HepG2 (cell line): ENCODE results near the gene UBR4. TPM values are rescaled to one million over a fixed set of nuclear protein-coding genes. Genes with fewer than 3 reads are reported as not detected.

Source experiments
- ATAC-seq: fragments of 200-7000 bp; cut with Tn5 transposase; 3 replicates; pipeline ENCODE4 v1.9.1; 2020; ENCODE audit warnings: mild to moderate bottlenecking, moderate library complexity
- BruUV-seq: library from RNA; stranded (reverse); fragments of 400-500 nt; replicated peaks from 2 replicates; lab custom pipeline; 2021; lab: Mats Ljungman, UMichigan
- CTCF ChIA-PET: fragments of 300-600 bp; formaldehyde crosslinking; extraction: SDS; loops from one replicate; lab custom pipeline; 2021; ENCODE audit warnings: low total read pairs, inconsistent platforms, low intra/inter-chr PET ratio; lab: Yijun Ruan, JAX
- POLR2A ChIA-PET: fragments of 350-600 bp; sonication (Branson Sonifier 250); formaldehyde crosslinking; loops from one replicate; lab custom pipeline; 2020; ENCODE audit warnings: antibody characterized with exemption, inconsistent platforms; lab: Yijun Ruan, JAX
- DNase-seq: peaks from one replicate; pipeline ENCODE4 v3.0.0-alpha.2; 2015; ENCODE audit warnings: low spot score
- FAIRE-seq: peaks from 3 replicates; lab custom pipeline; 2011; peaks lifted over from hg19 to GRCh38; lab: Jason Lieb, UNC
- H2AFZ ChIP-seq: one replicate; pipeline ENCODE4 v1.6.1; 2011; ENCODE audit warnings: low read length, inconsistent platforms
- H3K27ac ChIP-seq: fragments of 300-600 bp; 3 replicates; pipeline ENCODE4 v1.8.0; 2011; ENCODE audit warnings: mixed run types, mild to moderate bottlenecking, mixed read lengths, low read length, inconsistent platforms; ENCODE audit not compliant: insufficient read depth; ENCODE audit errors: extremely low read length
- H3K27me3 ChIP-seq, 2 experiments: fragments of 200-600 bp in 1 of 2; 2 replicates in 1 of 2; 3 replicates in 1 of 2; pipeline versions ENCODE4 v1.6.0 to v1.8.0; 2011; ENCODE audit warnings: low read length in 2 of 2, mild to moderate bottlenecking in 2 of 2, moderate library complexity in 2 of 2, inconsistent platforms in 1 of 2; ENCODE audit not compliant: insufficient read depth in 2 of 2, control insufficient read depth in 1 of 2
- H3K36me3 ChIP-seq, 2 experiments: fragments of 200-600 bp in 1 of 2; replicated peaks in 1 of 2; 2 replicates in 1 of 2; 3 replicates in 1 of 2; pipeline versions ENCODE4 v1.5.1 to v1.8.0; 2011; ENCODE audit warnings: low read length in 2 of 2, inconsistent platforms in 1 of 2; ENCODE audit not compliant: insufficient read depth in 2 of 2, control insufficient read depth in 1 of 2
- H3K4me1 ChIP-seq: 2 replicates; pipeline ENCODE4 v1.5.1; 2012; ENCODE audit warnings: low read length, inconsistent platforms; ENCODE audit not compliant: insufficient read depth
- H3K4me2 ChIP-seq: 2 replicates; pipeline ENCODE4 v1.6.0; 2011; ENCODE audit warnings: low read depth, low read length, inconsistent platforms
- H3K4me3 ChIP-seq, 3 experiments: fragments of 200-600 bp in 1 of 3; sonication (generic), shearing (Covaris generic) in 1 of 3; replicated peaks in 1 of 3; 2 replicates each; pipeline ENCODE4 v1.5.1; 2011 to 2016; ENCODE audit warnings: low read length in 3 of 3, inconsistent platforms in 2 of 3, low read depth in 2 of 3, mild to moderate bottlenecking in 2 of 3, control low read depth in 1 of 3, mixed read lengths in 1 of 3; ENCODE audit not compliant: insufficient read depth in 1 of 3
- H3K79me2 ChIP-seq: one replicate; pipeline ENCODE4 v1.6.1; 2011; ENCODE audit warnings: low read length, inconsistent platforms; ENCODE audit not compliant: insufficient read depth
- H3K9ac ChIP-seq: 2 replicates; pipeline ENCODE4 v1.6.0; 2011; ENCODE audit warnings: mild to moderate bottlenecking, low read depth, low read length, inconsistent platforms; ENCODE audit not compliant: insufficient read depth
- H3K9me3 ChIP-seq: 2 replicates; pipeline ENCODE4 v1.5.1; 2012; ENCODE audit warnings: mild to moderate bottlenecking, low read length
- H4K20me1 ChIP-seq: 2 replicates; pipeline ENCODE4 v1.6.0; 2011; ENCODE audit warnings: inconsistent platforms, mild to moderate bottlenecking, low read length, moderate library complexity; ENCODE audit not compliant: insufficient read depth
- GABPA ChIP-seq, 2 experiments: IDR thresholded peaks; 2 replicates each; pipeline ENCODE4 v1.6.1; 2011 to 2016; ENCODE audit warnings: low read depth in 2 of 2, low read length in 1 of 2, missing biosample characterization in 1 of 2, missing genetic modification characterization in 1 of 2
- GPN1 ChIP-seq: sonication (generic); formaldehyde crosslinking; IDR thresholded peaks from 2 replicates; pipeline ENCODE4 v1.5.1; 2020; ENCODE audit warnings: missing genetic modification reagents, borderline replicate concordance
- IKZF4 ChIP-seq: sonication (generic); formaldehyde crosslinking; IDR thresholded peaks from 2 replicates; pipeline ENCODE4 v1.5.1; 2020; ENCODE audit warnings: borderline replicate concordance, mild to moderate bottlenecking, low read depth, missing genetic modification reagents; ENCODE audit errors: not compliant biosample characterization
- KLF16 ChIP-seq, 2 experiments: sonication (generic) in 1 of 2; formaldehyde crosslinking in 1 of 2; IDR thresholded peaks; 2 replicates each; pipeline versions ENCODE4 v1.6.1 to v1.8.0; 2016 to 2023; ENCODE audit warnings: missing genetic modification reagents in 2 of 2, missing compliant biosample characterization in 1 of 2
- NBN ChIP-seq: fragments of 450-650 bp; conservative IDR thresholded peaks from 2 replicates; pipeline ENCODE4 v1.6.1; 2017
- RBM22 ChIP-seq: fragments of 200-400 bp; formaldehyde crosslinking; optimal IDR thresholded peaks from 2 replicates; pipeline ENCODE3; 2017; ENCODE audit warnings: mild to moderate bottlenecking, low read length, moderate library complexity
- SCMH1 ChIP-seq: sonication (generic); formaldehyde crosslinking; IDR thresholded peaks from 2 replicates; pipeline ENCODE4 v1.9.0; 2021; ENCODE audit warnings: missing genetic modification reagents, mild to moderate bottlenecking, borderline replicate concordance
- SIX4 ChIP-seq: sonication (generic); formaldehyde crosslinking; IDR thresholded peaks from 2 replicates; pipeline ENCODE4 v1.4.0; 2020; ENCODE audit warnings: missing genetic modification reagents
- ZMYM3 ChIP-seq: sonication (generic); formaldehyde crosslinking; IDR thresholded peaks from 2 replicates; pipeline ENCODE4 v1.5.1; 2020; ENCODE audit warnings: mild to moderate bottlenecking, missing genetic modification reagents
- ZNF335 ChIP-seq: sonication (generic); formaldehyde crosslinking; IDR thresholded peaks from 2 replicates; pipeline ENCODE4 v1.4.0; 2020; ENCODE audit warnings: missing genetic modification reagents
- ZNF530 ChIP-seq: sonication (generic); formaldehyde crosslinking; IDR thresholded peaks from 2 replicates; pipeline ENCODE4 v1.5.0; 2020; ENCODE audit warnings: low read depth, mild to moderate bottlenecking, missing genetic modification reagents
- ZNF839 ChIP-seq: sonication (generic); formaldehyde crosslinking; IDR thresholded peaks from 2 replicates; pipeline ENCODE4 v1.4.0; 2020; ENCODE audit warnings: missing genetic modification reagents, mild to moderate bottlenecking, borderline replicate concordance
- ZSCAN21 ChIP-seq: sonication (generic); formaldehyde crosslinking; IDR thresholded peaks from 2 replicates; pipeline ENCODE4 v1.8.0; 2022; ENCODE audit warnings: mild to moderate bottlenecking, missing genetic modification reagents, moderate library complexity, borderline replicate concordance
- WGBS: methylation state at CpG from one replicate; pipeline ENCODE4 v1.1.6; 2017; ENCODE audit warnings: low lambda C conversion rate; 5-methylcytosine and 5-hydroxymethylcytosine counted together
- in situ Hi-C: cut with HindIII; loops from 2 replicates; pipeline ENCODE4 v1.10.0; 2017; ENCODE audit warnings: low pct_unique_long_range_greater_than_20kb; ENCODE audit not compliant: extremely low pct_ligation_motif_present
- intact Hi-C: fragments of 100-400 bp; cut with micrococcal nuclease; formaldehyde crosslinking; loops from one replicate; pipeline ENCODE4 v1.10.0; 2022; ENCODE audit not compliant: unreplicated experiment
- polyA plus RNA-seq, 8 experiments: library from polyadenylated mRNA; depleted of rRNA in 3 of 8; stranded (reverse) in 7 of 8; unstranded in 1 of 8; fragments of >200 nt; fragmentation: Illumina TruSeq in 4 of 8; extraction: Trizol in 4 of 8; gene quantifications; 2 replicates each; pipeline versions ENCODE4 v1.2.1 to v1.2.3, GENCODE V29; 2011 to 2016; ENCODE audit warnings: low read depth in 4 of 8, missing spikeins in 1 of 8, mixed read lengths in 1 of 8; ENCODE audit not compliant: insufficient read depth in 1 of 8
- total RNA-seq, 5 experiments: library from RNA; depleted of rRNA; stranded (reverse); fragments of >200 nt; fragmentation: Illumina TruSeq; extraction: Trizol; gene quantifications; 2 replicates each; pipeline ENCODE4 v1.2.3, GENCODE V29; 2016; ENCODE audit warnings: low read depth in 1 of 5
- TF ChIP-seq, protein P1 (sequence below): sonication (generic); formaldehyde crosslinking; IDR thresholded peaks from 2 replicates; pipeline ENCODE4 v1.8.1; 2023; ENCODE audit warnings: mild to moderate bottlenecking, missing genetic modification reagents
- TF ChIP-seq, protein P2 (sequence below): sonication (generic); formaldehyde crosslinking; IDR thresholded peaks from 2 replicates; pipeline ENCODE4 v1.8.1; 2022; ENCODE audit warnings: mild to moderate bottlenecking, missing genetic modification reagents
- TF ChIP-seq, protein P3 (sequence below): sonication (generic); formaldehyde crosslinking; IDR thresholded peaks from 2 replicates; pipeline ENCODE4 v1.4.0; 2020; ENCODE audit warnings: missing genetic modification reagents, borderline replicate concordance

Gene UBR4
- total and polyA plus RNA-seq, 2 of the 13 experiments (the other 11 are each of a cell fraction or from before 2014, with no cell fraction given) = 59.1 to 106 TPM

DNA sequence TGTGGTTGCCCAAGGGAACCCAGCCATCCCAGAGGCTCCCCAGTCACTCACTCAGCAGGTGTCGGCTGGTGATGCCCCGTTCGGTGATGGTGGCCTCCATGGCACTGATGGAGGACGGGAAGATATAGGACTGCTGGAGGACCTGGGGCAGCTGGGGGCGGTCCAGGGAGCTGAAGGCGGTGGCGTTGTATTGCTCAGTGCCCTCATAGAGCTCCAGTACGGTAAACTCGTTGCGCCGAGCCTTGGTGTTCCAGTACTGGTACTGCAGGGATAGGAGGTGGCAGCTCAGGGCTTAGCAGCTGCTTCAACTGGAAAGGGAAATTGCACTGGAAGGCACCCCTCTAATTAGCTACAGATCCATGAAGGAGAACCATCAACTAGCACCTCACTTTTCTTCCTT, 12.5 kb upstream of the UBR4 start:
- TF ChIP-seq ZSCAN21 = peak; percentile 31; the same call in 1 of the 2 replicates
- TF ChIP-seq, protein P1, sequence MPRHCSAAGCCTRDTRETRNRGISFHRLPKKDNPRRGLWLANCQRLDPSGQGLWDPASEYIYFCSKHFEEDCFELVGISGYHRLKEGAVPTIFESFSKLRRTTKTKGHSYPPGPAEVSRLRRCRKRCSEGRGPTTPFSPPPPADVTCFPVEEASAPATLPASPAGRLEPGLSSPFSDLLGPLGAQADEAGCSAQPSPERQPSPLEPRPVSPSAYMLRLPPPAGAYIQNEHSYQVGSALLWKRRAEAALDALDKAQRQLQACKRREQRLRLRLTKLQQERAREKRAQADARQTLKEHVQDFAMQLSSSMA = no peak
- TF ChIP-seq RBM22 = peak; percentile 30
- in situ Hi-C loops = no loop called here
- BruUV-seq = no TSS peak
- Histone ChIP-seq H4K20me1 (no peaks in the 10 kb centered on the region), H3K9me3 (no peaks in the 10 kb centered on the region), H3K79me2 (no peaks in the 10 kb centered on the region), H3K27me3 (no peaks in the 10 kb centered on the region), H3K9ac (no peak overlapping the region; the same call in 1 of the 2 replicates), H3K4me1 (peaks cover 27% of the 10 kb centered on the region), H2AFZ (no peak overlapping the region), H3K36me3 (peaks cover 37 to 82% of the 10 kb centered on the region in 2 experiments), H3K27ac (peak overlapping the region; percentile 61), H3K4me3 (no peak overlapping the region), H3K4me2 (no peak overlapping the region)
- FAIRE-seq = no peak
- ChIA-PET POLR2A (interaction anchor here (1.6 to 2.3 kb wide), 3 partner anchors 12 to 29 kb away, joined by 4 to 11 read pairs (median 10); partner anchors contain the start of genes EMC1, MRTO4 and UBR4), CTCF (no interaction called here)
- peak; percentile 36 for ATAC-seq
- WGBS = 98% methylated on average over 11 of the region's 11 CpGs
- intact Hi-C loops = no loop called here
- DNase-seq = no peak

DNA sequence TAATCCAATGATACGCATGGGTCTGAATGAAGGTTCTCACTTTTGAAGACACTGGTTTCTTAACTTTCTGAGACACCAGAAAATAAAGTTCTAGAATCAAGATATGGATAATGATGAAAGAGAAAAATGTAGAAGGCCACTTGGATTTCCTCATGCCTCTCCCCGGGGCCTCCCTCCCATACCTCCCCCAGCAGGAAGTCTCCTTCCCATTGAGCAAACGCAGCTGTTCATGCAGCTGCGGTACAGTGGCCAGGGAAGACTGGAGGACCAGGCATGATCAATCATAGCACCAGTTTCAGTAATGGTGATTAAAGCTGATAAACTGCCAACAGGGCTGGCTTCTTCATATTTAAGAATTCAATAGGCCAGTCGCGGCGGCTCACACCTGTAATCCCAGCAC, 10.9 kb upstream of the UBR4 start:
- Histone ChIP-seq H3K27me3 (no peaks in the 10 kb centered on the region), H3K4me1 (peaks cover 27% of the 10 kb centered on the region), H2AFZ (no peak overlapping the region), H3K36me3 (peaks cover 29 to 74% of the 10 kb centered on the region in 2 experiments), H3K27ac (no peak overlapping the region), H3K9me3 (no peaks in the 10 kb centered on the region), H3K79me2 (no peaks in the 10 kb centered on the region), H3K4me3 (no peak overlapping the region), H4K20me1 (no peaks in the 10 kb centered on the region), H3K9ac (no peak overlapping the region), H3K4me2 (no peak overlapping the region)
- intact Hi-C loops (no loop called here), in situ Hi-C loops (no loop called here)
- 93% methylated on average over 7 of the region's 7 CpGs for WGBS
- ChIA-PET POLR2A (interaction anchor here (0.5 to 2.6 kb wide), 3 partner anchors 10 to 572 kb away, joined by 3 to 10 read pairs (median 3); no protein-coding TSS in a partner anchor), CTCF (no interaction called here)
- no peak for DNase-seq
- no peak for FAIRE-seq
- BruUV-seq = no TSS peak
- ATAC-seq = no peak
- no peak for TF ChIP-seq GPN1 (CRISPR knock-in tag)
- TF ChIP-seq SIX4 (CRISPR knock-in tag) = no peak
- no peak for TF ChIP-seq ZMYM3
- TF ChIP-seq ZNF335 = no peak
- no peak for TF ChIP-seq SCMH1
- no peak for TF ChIP-seq ZNF839 (CRISPR knock-in tag)
- no peak for TF ChIP-seq NBN
- TF ChIP-seq IKZF4 = no peak
- TF ChIP-seq, protein P2, sequence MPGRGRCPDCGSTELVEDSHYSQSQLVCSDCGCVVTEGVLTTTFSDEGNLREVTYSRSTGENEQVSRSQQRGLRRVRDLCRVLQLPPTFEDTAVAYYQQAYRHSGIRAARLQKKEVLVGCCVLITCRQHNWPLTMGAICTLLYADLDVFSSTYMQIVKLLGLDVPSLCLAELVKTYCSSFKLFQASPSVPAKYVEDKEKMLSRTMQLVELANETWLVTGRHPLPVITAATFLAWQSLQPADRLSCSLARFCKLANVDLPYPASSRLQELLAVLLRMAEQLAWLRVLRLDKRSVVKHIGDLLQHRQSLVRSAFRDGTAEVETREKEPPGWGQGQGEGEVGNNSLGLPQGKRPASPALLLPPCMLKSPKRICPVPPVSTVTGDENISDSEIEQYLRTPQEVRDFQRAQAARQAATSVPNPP = no peak
- no peak for TF ChIP-seq GABPA (IDR thresholded peaks at IDR 0.05; ENCODE audit: low read depth, low read length)
- TF ChIP-seq GABPA (CRISPR knock-in tag; IDR thresholded peaks at IDR 0.05; ENCODE audit: low read depth) = no peak
- TF ChIP-seq ZNF530 (CRISPR knock-in tag) = no peak
- TF ChIP-seq, protein P3, sequence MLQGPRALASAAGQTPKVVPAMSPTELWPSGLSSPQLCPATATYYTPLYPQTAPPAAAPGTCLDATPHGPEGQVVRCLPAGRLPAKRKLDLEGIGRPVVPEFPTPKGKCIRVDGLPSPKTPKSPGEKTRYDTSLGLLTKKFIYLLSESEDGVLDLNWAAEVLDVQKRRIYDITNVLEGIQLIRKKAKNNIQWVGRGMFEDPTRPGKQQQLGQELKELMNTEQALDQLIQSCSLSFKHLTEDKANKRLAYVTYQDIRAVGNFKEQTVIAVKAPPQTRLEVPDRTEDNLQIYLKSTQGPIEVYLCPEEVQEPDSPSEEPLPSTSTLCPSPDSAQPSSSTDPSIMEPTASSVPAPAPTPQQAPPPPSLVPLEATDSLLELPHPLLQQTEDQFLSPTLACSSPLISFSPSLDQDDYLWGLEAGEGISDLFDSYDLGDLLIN (CRISPR knock-in tag) = no peak
- TF ChIP-seq KLF16 (CRISPR knock-in tag; IDR thresholded peaks at IDR 0.05) = no peak
